OCI-LY1 (cell line): ENCODE data around the gene VWA8.

ENCODE experiments used
- H2AFZ ChIP-seq: fragments of 200-600 bp; sonication (generic), shearing (Covaris generic); 2 replicates; pipeline ENCODE4 v1.6.0; 2014; ENCODE audit warnings: antibody characterized with exemption, mild to moderate bottlenecking, low read length
- H3F3A ChIP-seq: fragments of 200-600 bp; sonication (generic), shearing (Covaris generic); 2 replicates; pipeline ENCODE4 v1.6.0; 2014; ENCODE audit warnings: mild to moderate bottlenecking, antibody characterized with exemption, low read length, moderate library complexity; ENCODE audit not compliant: insufficient read depth
- H3K27ac ChIP-seq: fragments of 200-600 bp; sonication (generic); 2 replicates; pipeline ENCODE4 v1.5.1; 2014; ENCODE audit warnings: low read length, mixed run types, mild to moderate bottlenecking, low read depth; ENCODE audit not compliant: poor library complexity, severe bottlenecking
- H3K27me3 ChIP-seq: fragments of 200-600 bp; sonication (generic); 2 replicates; pipeline ENCODE4 v1.6.0; 2014; ENCODE audit warnings: antibody characterized with exemption, mild to moderate bottlenecking, low read length, moderate library complexity; ENCODE audit not compliant: insufficient read depth
- H3K36me3 ChIP-seq: fragments of 200-600 bp; sonication (generic); 2 replicates; pipeline ENCODE4 v1.6.1; 2014; ENCODE audit warnings: mild to moderate bottlenecking, antibody characterized with exemption, low read length, moderate library complexity, mixed read lengths; ENCODE audit not compliant: insufficient read depth
- H3K4me1 ChIP-seq: fragments of 200-600 bp; sonication (generic); 2 replicates; pipeline ENCODE4 v1.5.1; 2014; ENCODE audit warnings: mild to moderate bottlenecking, low read length, moderate library complexity; ENCODE audit not compliant: insufficient read depth, severe bottlenecking
- H3K4me2 ChIP-seq: fragments of 200-600 bp; sonication (generic), shearing (Covaris generic); 2 replicates; pipeline ENCODE4 v1.6.1; 2014; ENCODE audit warnings: low read length
- H3K4me3 ChIP-seq: fragments of 200-600 bp; sonication (generic); 2 replicates; pipeline ENCODE4 v1.5.1; 2014; ENCODE audit warnings: low read length, low read depth, mild to moderate bottlenecking, mixed read lengths; ENCODE audit not compliant: poor library complexity, severe bottlenecking
- H3K79me2 ChIP-seq: fragments of 200-600 bp; shearing (Covaris generic); 2 replicates; pipeline ENCODE4 v1.6.1; 2016; ENCODE audit warnings: mixed run types, low read length, mixed read lengths; ENCODE audit not compliant: insufficient read depth
- H3K9ac ChIP-seq: fragments of 200-600 bp; sonication (generic), shearing (Covaris generic); 2 replicates; pipeline ENCODE4 v1.6.1; 2014; ENCODE audit warnings: mild to moderate bottlenecking, low read length, mixed read lengths
- H3K9me2 ChIP-seq: fragments of 200-600 bp; sonication (generic), shearing (Covaris generic); 2 replicates; pipeline ENCODE4 v1.6.1; 2014; ENCODE audit warnings: low read depth, mild to moderate bottlenecking, low read length, mixed read lengths
- H3K9me3 ChIP-seq: fragments of 200-600 bp; shearing (Covaris generic); 2 replicates; pipeline ENCODE4 v1.6.1; 2014; ENCODE audit warnings: low read length, mixed read lengths
- H4K20me1 ChIP-seq: fragments of 200-600 bp; sonication (generic), shearing (Covaris generic); 2 replicates; pipeline ENCODE4 v1.6.0; 2016; ENCODE audit warnings: mild to moderate bottlenecking, low read length; ENCODE audit not compliant: insufficient read depth
- CTCF ChIP-seq: fragments of 200-600 bp; sonication (generic), shearing (Covaris generic); IDR thresholded peaks from 2 replicates; pipeline ENCODE4 v1.5.1; 2017; ENCODE audit warnings: mild to moderate bottlenecking, antibody characterized with exemption, low read length, moderate library complexity, mixed read lengths
- EZH2 ChIP-seq: fragments of 200-600 bp; sonication (generic), shearing (Covaris generic); IDR thresholded peaks from 2 replicates; pipeline ENCODE4 v1.8.0; 2017; ENCODE audit warnings: borderline replicate concordance, mixed run types, mild to moderate bottlenecking, antibody characterized with exemption, low read length, moderate library complexity, mixed read lengths

VWA8 gene

GRCh38 chr13:41785402-41786172 is 175.3 kb downstream of the VWA8 start:
- Histone ChIP-seq H3K4me2 (no peak overlapping the region), H4K20me1 (no peaks in the 10 kb centered on the region), H3K9ac (no peak overlapping the region), H3K27ac (no peak overlapping the region), H2AFZ (no peak overlapping the region), H3F3A (no peaks in the 10 kb centered on the region), H3K27me3 (no peaks in the 10 kb centered on the region), H3K4me3 (no peak overlapping the region), H3K36me3 (peaks cover 3% of the 10 kb centered on the region; the same call in 1 of the 2 replicates), H3K9me3 (no peaks in the 10 kb centered on the region), H3K9me2 (no peaks in the 10 kb centered on the region), H3K79me2 (0 out of 2 replicates have a peak, but pooled peaks cover 2% of the 10 kb centered on the region), H3K4me1 (no peaks in the 10 kb centered on the region)
- TF ChIP-seq EZH2 (no peak), CTCF (no peak)

- Histone ChIP-seq H2AFZ (no peak overlapping the region), H4K20me1 (no peaks in the 10 kb centered on the region), H3K27me3 (no peaks in the 10 kb centered on the region), H3K9me2 (no peaks in the 10 kb centered on the region), H3K9ac (no peak overlapping the region), H3K27ac (no peak overlapping the region), H3F3A (no peaks in the 10 kb centered on the region), H3K9me3 (no peaks in the 10 kb centered on the region), H3K4me3 (no peak overlapping the region), H3K4me2 (no peak overlapping the region), H3K79me2 (no peaks in the 10 kb centered on the region), H3K36me3 (peaks cover 3% of the 10 kb centered on the region; the same call in 1 of the 2 replicates), H3K4me1 (no peaks in the 10 kb centered on the region)
- no peak for TF ChIP-seq CTCF
- no peak for TF ChIP-seq EZH2
Observed at GRCh38 chr13:41782086-41782485, 178.8 kb downstream of the VWA8 start.

GRCh38 chr13:41780715-41781706 is 179.9 kb downstream of the VWA8 start:
- no peaks in the 10 kb centered on the region for H3K4me1 ChIP-seq
- H3K27me3 ChIP-seq: no peaks in the 10 kb centered on the region
- no peaks in the 10 kb centered on the region for H4K20me1 ChIP-seq
- no peaks in the 10 kb centered on the region for H3K9me3 ChIP-seq
- no peaks in the 10 kb centered on the region for H3K79me2 ChIP-seq
- peaks cover 2% of the 10 kb centered on the region; the same call in 1 of the 2 replicates for H3K36me3 ChIP-seq
- H3K4me2 ChIP-seq: no peak overlapping the region
- no peak overlapping the region for H3K9ac ChIP-seq
- H3F3A ChIP-seq: no peaks in the 10 kb centered on the region
- H3K27ac ChIP-seq: no peak overlapping the region
- no peak overlapping the region for H2AFZ ChIP-seq
- H3K4me3 ChIP-seq: no peak overlapping the region
- H3K9me2 ChIP-seq: no peaks in the 10 kb centered on the region
- TF ChIP-seq EZH2: no peak
- TF ChIP-seq CTCF: no peak
